Daoy (cell line): Measurements from ENCODE around the gene SENP6. TPM values are rescaled to one million over a fixed set of nuclear protein-coding genes. Genes with fewer than 3 reads are reported as not detected.
"Not testable (repeated sequence)": the region's sequence is repeated elsewhere in the genome, so short reads cannot be mapped to it uniquely, and the experiment has no call there.

ENCODE experiments used
- DNase-seq: peaks from one replicate; pipeline ENCODE4 v3.0.0-alpha.2; 2015; ENCODE audit warnings: low read depth
- total RNA-seq: library from RNA; depleted of rRNA; stranded (reverse); fragments of >200 nt; shearing (Covaris generic); gene quantifications from 2 replicates; pipeline ENCODE4 v1.2.3, GENCODE V29; 2014

Gene SENP6
- total RNA-seq, 1 experiment from 2014 or later, result 67.4 TPM

DNA sequence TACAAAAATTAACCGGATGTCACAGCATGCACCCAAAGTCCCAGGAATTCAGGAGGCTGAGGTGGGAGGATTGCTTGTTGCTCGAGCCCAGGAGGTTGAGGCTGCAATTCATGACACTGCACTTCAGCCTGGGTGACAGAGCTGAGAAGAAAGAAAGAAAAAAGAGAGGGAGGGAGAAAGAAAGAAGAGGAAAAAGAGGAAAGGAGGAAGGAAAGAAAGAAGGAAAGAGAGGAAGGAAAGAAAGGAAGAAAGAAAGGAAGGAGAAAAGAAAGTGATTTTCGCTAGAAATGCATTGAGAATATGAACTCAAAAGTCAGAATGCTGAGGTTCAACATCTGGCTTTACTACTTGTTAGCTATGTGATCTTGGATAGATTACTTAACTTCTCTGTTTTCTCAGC is 6.6 kb downstream of the SENP6 start:
- DNase-seq, result no peak

DNA sequence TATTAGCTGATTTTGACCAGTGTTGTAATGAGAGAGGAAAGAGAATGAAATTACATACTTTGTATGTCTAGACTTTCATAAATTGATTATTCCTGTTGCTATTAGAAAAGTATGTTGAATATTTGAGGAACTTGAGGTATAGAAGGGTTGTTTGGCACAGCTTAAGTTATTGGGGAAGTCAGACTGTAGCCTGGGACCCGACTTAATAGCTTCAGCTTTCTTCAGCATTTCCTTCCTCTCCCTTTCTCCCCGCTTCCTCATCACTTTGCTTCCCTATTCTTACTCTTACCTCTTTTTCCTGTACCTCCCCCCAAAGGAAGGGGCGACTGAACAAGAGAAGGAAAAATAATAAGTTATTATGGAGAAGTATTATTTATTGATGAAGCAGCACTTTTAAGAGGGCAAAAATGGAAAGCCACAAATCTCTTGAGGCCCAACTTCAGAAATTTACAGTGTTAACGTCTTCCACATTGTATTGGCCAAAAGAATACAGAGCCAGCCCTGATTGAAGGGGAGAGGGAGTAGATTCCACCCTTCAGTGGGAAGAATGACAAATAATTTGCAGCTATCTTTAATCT is 7.4 kb downstream of the SENP6 start:
- DNase-seq, result no peak

GRCh38 chr6:75609639-75610590 is 8.2 kb downstream of the SENP6 start:
- DNase-seq, result peak; percentile 12

- DNase-seq, result no peak
Measured at GRCh38 chr6:75611011-75611701, 9.5 kb downstream of the SENP6 start.

- DNase-seq, result no peak
Measured at GRCh38 chr6:75611702-75612375, 10.2 kb downstream of the SENP6 start.

- DNase-seq, result no peak
Measured at GRCh38 chr6:75612434-75612833, 10.8 kb downstream of the SENP6 start.

GRCh38 chr6:75613056-75613501 is 11.4 kb downstream of the SENP6 start:
- DNase-seq, result no peak

DNA sequence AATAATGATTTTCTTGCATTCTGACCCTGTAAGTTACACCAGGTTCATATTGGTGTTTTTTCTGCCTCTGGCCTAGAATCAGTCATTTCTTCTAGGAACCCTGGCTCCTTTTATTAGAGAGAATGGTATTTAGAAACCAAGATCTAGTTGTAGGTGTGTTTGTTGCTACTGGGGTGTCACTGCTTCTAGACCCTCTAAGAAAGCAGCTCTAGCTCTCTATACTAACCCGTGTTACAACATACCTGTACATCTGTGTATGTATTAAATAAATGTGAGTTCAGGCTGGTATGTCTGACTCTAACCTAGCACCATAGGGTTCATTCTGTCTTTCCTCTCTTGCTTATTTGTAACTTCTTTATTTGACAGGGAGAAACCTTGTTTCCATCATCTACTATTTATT is 16.8 kb downstream of the SENP6 start:
- DNase-seq, result no peak

DNA sequence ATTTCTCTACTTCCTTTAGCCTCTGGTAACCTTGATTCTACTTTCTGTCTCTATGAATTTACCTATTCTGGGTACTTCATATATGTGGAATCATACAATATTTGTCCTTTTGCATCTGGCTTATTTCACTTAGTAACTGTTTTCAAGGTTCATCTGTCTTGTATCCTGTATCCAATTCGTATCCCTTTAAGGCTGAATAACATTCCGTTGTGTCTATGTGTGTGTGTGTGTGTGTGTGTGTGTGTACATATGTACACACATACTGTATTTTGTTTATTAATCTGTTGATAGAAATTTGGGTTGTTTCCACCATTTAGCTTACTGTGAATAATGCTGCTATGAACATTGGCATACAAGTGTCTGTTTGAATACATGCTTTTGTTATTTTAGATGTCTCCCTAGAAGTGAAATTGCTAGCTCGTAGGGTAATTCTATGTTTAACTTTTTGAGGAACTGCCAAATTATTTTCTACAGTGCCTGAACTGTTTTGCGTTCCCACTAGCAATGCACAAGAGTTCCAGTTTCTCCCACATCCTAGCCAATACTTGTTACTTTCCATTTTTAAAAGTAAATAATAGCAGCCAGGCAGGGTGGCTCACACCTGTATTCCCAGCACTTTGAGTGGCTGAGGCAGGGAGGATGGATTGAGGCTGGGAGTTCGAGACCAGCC is 17.7 kb downstream of the SENP6 start:
- no peak for DNase-seq

- no peak for DNase-seq
Measured at GRCh38 chr6:75620381-75621304, 19.0 kb downstream of the SENP6 start.

- DNase-seq, result no peak
Measured at GRCh38 chr6:75621846-75622245, 20.2 kb downstream of the SENP6 start.

DNA sequence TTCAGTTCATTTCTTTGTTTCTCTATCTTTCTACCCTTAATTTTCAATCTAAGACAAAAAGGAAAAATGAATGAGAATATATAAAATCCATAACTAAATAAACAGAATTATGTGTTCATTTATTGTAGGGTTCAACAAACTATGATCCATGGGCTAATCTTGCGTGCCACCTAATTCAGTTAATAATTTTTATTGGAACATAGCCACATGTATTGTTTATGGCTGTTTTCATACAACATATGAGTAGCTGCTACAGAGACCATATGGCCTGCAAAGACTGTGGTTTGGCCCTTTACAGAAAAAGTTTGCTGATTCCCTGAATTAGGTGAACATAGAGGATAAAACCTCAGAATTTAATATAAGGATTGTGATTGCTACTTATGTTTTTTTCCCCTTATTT is 21.8 kb downstream of the SENP6 start:
- DNase-seq, result no peak

DNA sequence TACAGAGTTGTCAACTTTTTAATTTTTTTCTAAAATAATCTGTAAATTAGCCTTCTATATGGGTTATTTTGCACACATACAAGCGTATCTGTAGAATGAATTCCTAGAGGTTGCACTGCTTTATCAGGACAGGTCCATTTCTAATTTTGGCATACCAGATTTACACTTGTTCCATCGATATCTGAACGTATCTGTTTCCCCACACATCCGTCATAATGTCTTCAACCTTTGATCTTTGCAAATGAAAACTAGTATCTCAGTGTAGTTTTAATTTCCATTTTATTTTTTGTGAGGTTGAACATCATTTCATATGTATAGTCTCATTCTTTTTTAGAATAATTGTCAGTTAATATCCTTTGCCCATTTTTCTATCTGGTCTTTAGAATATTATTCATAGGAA is 22.7 kb downstream of the SENP6 start:
- no peak for DNase-seq

GRCh38 chr6:75624988-75625387 is 23.3 kb downstream of the SENP6 start:
- DNase-seq, result no peak

DNA sequence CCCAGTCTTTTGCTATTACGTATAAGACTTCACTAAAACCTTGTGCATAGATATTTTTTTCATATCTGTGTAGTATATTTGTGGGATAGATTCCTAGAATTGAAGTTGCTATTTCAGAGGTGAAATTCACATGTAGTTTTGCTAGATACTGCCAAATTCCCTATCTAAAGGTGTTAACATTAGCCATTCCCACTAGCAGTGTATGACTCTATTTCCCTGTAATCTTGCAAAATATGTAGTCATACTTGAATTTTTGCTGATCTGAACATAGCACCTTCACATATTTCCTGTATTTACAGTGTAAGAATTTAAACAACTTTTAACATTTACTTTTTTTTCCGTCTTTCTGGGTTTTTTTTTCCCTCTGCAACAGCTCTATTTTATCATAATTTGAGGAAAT is 24.9 kb downstream of the SENP6 start:
- DNase-seq, result no peak

- not testable (repeated sequence) for DNase-seq
Measured at GRCh38 chr6:75627708-75628107, 26.0 kb downstream of the SENP6 start.

GRCh38 chr6:75631859-75632635 is 30.4 kb downstream of the SENP6 start:
- DNase-seq, result no peak

- DNase-seq, result no peak
Measured at GRCh38 chr6:75633045-75633444, 31.4 kb downstream of the SENP6 start.

DNA sequence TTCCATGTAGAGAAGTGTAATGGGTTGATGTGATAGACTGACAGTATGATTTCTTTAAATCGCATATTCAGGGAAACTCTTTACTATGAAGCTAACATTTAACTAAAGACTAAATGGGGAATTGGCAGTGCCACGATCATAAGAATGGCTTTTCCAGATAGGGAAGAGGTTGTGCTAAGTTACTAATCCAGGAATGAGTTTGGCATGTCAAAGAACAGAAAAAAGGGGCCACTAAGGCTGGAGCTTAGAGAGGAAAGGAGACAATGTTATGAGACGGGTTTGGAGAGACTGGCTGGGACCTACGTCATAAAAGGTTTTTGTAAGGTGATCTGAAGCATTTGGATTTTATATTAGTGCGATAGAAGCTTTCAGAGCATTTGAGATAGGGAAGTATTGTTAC is 40.6 kb downstream of the SENP6 start:
- DNase-seq, result no peak

DNA sequence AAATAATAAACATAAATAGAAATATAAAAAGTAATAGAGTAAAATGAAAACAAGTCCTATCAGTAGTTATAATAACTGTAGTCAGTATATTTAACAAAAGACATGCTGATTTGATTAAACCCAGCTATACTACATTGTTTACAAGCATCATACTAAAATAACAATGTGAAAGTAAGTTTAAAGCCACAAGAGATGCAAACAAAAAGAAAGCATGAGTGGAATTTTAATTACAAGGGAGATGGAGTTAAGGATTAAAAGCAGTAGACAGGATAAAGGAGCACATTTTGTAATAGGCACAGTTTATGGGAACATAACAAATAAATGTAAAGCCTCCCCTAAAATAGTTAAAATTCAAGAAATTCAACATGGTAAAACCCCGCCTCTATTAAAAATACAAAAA is 41.5 kb downstream of the SENP6 start:
- DNase-seq, result no peak
